Measurements from ENCODE around the gene DNAJC30.

The DNAJC30 gene

DNA sequence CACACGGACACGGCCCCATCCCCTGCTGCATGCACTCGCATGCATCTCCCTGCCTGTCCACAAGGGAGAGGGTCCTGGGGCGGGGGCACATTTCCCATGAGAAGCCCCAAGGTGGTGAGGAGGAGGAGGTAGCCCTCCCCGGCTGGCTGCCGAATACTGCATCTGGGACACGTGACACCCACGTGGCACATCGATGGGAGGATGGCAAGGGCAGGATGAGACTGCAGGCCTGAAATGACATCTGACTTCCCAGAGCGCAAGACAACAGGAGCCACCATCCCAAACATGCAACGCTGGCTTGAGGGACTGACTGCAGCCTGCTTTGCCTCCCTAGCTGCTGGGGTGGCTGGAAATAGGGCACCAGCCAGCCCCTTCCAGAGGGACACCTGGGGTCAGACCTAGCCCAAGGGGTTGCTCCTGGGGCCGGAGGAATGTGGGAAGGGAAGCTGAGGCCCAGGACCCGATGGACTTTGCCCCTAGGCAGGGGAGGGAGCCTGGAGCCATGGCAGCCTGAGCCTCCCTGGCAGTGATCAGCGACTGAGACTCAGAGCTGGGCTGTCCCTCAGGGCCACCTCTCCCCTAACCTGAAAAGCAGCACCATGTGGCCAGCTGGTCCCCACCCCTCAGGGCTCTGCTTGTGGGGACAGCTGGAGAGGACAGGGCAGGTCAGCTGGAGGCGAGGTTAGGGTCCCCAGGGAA is 16.3 kb upstream of the DNAJC30 start:
- Histone ChIP-seq H3K9ac (ENCODE audit: low read depth, low read length) (no peak overlapping the region), H3K36me3 (ENCODE audit: insufficient read depth, low read length) (peaks cover 82% of the 10 kb centered on the region)

DNA sequence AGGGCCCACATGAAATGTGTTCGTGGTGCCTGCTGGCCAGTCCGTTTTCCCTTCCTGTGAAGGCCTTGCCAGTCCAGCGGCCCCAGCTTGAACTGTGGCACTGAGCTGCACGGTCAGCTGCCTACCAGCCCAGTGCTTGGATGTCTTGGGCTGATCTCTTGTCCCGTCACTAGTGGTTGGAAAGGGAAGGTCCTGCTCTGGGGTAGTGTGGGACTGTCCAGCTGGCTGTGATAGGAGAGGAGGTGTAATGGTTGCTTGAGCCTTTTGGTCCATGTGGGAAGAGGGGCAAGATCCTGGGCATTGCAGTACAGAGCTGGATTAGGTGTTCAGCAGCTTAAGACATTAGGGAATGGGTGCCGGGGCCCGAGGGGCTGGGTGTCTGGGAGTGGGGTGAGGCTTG is 15.2 kb upstream of the DNAJC30 start:
- no peaks in the 10 kb centered on the region for H3K4me1 ChIP-seq (ENCODE audit: control insufficient read depth, insufficient read depth, low read length)
- H3K9me3 ChIP-seq (replicated peaks; ENCODE audit: low read length), result no peaks in the 10 kb centered on the region
- H3K9ac ChIP-seq (ENCODE audit: low read depth, low read length), result no peak overlapping the region
- no peak overlapping the region for H3K4me3 ChIP-seq (ENCODE audit: low read length)
- peaks cover 86% of the 10 kb centered on the region for H3K36me3 ChIP-seq (ENCODE audit: insufficient read depth, low read length)
- H3K27me3 ChIP-seq (ENCODE audit: control insufficient read depth, insufficient read depth, low read length), result no peaks in the 10 kb centered on the region
- H3K4me2 ChIP-seq (ENCODE audit: low read length), result no peak overlapping the region

More for the DNA sequence above, 16.3 kb upstream of the DNAJC30 start:
- H3K4me2 ChIP-seq (ENCODE audit: low read length), result no peak overlapping the region
- peaks cover 5% of the 10 kb centered on the region for H3K4me1 ChIP-seq (ENCODE audit: control insufficient read depth, insufficient read depth, low read length)
- H3K27me3 ChIP-seq (ENCODE audit: control insufficient read depth, insufficient read depth, low read length), result no peaks in the 10 kb centered on the region
- no peaks in the 10 kb centered on the region for H3K9me3 ChIP-seq (replicated peaks; ENCODE audit: low read length)
- no peak overlapping the region for H3K4me3 ChIP-seq (ENCODE audit: low read length)

DNA sequence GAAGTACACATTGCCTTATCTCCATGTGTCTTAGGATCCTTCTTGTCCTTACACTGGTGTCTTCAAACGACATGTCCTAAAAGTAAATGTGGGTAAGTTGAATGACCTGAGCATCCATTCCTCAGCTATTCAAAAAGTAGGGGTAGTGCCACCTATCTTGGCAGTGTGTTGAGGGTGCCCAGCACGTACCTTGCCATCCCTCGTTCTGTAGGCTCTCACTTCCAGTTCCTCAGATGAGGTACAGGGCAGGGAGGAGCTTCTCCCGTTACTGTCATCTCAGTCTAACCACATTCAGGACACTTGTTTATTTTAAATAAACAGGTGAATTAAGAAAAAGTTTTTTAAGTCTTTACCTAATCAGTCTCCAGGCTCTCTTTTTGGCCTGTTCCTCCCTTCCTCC is 13.1 kb upstream of the DNAJC30 start:
- no peaks in the 10 kb centered on the region for H3K4me1 ChIP-seq (ENCODE audit: control insufficient read depth, insufficient read depth, low read length)
- H3K4me2 ChIP-seq (ENCODE audit: low read length), result no peak overlapping the region
- H3K9me3 ChIP-seq (replicated peaks; ENCODE audit: low read length), result no peaks in the 10 kb centered on the region
- H3K4me3 ChIP-seq (ENCODE audit: low read length), result no peak overlapping the region
- H3K27me3 ChIP-seq (ENCODE audit: control insufficient read depth, insufficient read depth, low read length), result no peaks in the 10 kb centered on the region
- H3K9ac ChIP-seq (ENCODE audit: low read depth, low read length), result no peak overlapping the region
- peaks cover 84% of the 10 kb centered on the region for H3K36me3 ChIP-seq (ENCODE audit: insufficient read depth, low read length)

DNA sequence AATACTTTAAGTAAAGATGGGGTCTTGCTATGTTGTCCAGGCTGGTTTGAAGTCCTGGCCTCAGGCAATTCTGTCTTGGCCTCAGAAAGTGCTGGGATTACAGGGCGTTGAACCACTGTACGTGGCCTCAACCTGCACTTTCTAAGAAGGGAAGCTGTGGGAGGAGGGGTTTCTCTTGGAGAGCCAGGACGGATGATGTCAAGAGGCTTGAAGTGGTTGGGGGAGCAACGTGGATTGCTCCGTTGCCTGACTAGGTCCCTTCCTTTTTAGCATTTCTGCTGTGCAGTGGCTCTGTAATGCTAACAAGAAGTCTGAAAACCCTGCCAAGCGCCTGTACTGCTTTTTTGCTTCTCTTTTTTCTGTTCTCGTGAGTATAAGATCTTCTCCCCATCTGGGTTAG is 7.4 kb upstream of the DNAJC30 start:
- H3K4me3 ChIP-seq (ENCODE audit: low read length), result no peak overlapping the region
- no peaks in the 10 kb centered on the region for H3K4me1 ChIP-seq (ENCODE audit: control insufficient read depth, insufficient read depth, low read length)
- H3K27me3 ChIP-seq (ENCODE audit: control insufficient read depth, insufficient read depth, low read length), result no peaks in the 10 kb centered on the region
- H3K36me3 ChIP-seq (ENCODE audit: insufficient read depth, low read length), result peaks cover 66% of the 10 kb centered on the region
- H3K9ac ChIP-seq (ENCODE audit: low read depth, low read length), result no peak overlapping the region
- no peak overlapping the region for H3K4me2 ChIP-seq (ENCODE audit: low read length)
- no peaks in the 10 kb centered on the region for H3K9me3 ChIP-seq (replicated peaks; ENCODE audit: low read length)

DNA sequence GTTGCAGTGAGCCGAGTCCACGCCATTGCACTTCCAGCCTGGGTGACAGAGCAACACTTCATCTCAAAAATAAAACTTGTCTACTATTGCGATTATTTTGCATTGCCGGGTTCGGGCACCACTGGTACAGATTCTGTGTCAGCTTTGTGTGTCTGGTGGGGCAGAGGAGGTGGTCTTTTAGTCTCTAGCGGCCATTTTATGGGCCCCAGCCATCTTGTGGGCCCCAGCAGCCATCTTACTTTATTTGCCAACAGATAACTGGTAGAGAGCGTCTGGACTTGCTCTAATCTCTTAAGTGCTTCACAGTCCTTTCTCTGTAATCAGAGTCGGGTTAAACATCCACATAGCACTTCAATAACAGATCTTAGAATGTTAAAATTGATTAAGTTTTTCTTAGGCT is 5.0 kb upstream of the DNAJC30 start:
- Histone ChIP-seq H3K27me3 (ENCODE audit: control insufficient read depth, insufficient read depth, low read length) (no peaks in the 10 kb centered on the region), H3K9ac (ENCODE audit: low read depth, low read length) (no peak overlapping the region), H3K36me3 (ENCODE audit: insufficient read depth, low read length) (peaks cover 48% of the 10 kb centered on the region), H3K4me3 (ENCODE audit: low read length) (no peak overlapping the region), H3K4me2 (ENCODE audit: low read length) (no peak overlapping the region), H3K4me1 (ENCODE audit: control insufficient read depth, insufficient read depth, low read length) (no peaks in the 10 kb centered on the region), H3K9me3 (replicated peaks; ENCODE audit: low read length) (no peaks in the 10 kb centered on the region)

DNA sequence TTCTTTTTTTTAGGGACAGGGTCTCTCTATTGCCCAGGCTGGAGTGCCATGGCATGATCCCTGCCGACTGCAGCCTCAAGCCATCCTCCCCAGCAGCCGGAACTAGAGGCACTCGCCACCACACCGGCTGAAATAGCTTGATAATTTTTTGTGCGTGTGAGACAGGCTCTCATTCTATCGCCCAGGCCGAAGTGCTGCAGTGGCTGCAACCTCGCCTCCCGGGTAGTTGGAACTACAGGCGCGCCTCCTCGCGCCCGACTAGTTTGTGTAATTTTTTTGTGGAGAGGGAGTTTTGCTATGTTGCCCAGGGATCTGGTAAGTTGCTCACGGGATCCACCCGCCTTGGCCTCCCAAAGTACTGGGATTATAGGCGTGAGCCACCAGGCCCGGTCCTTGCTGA is 2.1 kb upstream of the DNAJC30 start:
- no peak overlapping the region for H3K9ac ChIP-seq (ENCODE audit: low read depth, low read length)

DNA sequence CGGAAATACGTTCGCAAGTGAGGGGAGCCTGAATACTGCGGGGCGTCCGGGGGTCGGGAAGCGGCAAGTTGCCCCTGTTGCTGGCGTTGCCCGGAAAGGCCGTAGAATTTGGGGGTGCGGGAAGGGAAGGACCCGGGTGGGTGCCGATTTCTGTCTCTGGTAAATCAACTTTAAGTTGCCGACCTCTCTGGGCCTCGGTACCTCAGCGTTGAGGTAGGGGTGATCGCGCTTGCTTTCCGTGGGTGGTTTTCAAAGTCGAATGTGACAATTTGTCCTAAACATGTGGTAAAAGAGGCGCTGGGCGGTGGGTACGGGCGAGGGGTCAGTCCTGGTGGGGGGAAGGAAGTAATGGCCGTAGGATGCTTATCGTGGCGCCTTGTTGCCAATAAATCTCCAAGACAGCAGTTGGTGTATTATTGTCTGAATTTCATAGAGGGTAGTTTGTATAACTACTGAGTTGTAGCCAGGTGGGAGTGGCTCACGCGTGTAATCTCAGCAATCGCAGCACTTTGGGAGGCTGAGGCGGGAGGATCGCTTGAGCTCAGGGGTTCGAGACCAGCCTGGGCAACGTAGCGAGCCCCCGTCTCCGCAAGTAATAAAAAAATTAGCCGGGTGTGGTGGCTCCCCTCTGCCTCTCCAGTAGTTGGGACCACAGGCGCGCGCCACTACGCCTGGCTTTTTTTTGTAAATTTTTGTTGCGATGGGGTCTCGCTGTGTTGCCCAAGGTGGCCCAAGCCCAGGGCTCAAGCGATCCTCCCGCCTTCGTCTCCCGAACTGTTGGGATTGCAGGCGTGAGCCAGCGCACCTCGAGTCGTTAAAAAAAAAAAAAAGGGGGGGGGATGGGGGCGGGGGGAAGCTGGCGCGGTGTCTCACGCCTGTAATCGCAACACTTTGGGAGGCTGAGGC is 788 bp upstream of the DNAJC30 start:
- peak overlapping the region; percentile 92 for H3K4me2 ChIP-seq (ENCODE audit: low read length)
- H3K36me3 ChIP-seq (ENCODE audit: insufficient read depth, low read length), result peaks cover 23% of the 10 kb centered on the region
- peak overlapping the region; percentile 93 for H3K9ac ChIP-seq (ENCODE audit: low read depth, low read length)
- no peaks in the 10 kb centered on the region for H3K9me3 ChIP-seq (replicated peaks; ENCODE audit: low read length)
- H3K4me3 ChIP-seq (ENCODE audit: low read length), result peak overlapping the region; percentile 98
- H3K27me3 ChIP-seq (ENCODE audit: control insufficient read depth, insufficient read depth, low read length), result no peaks in the 10 kb centered on the region
- peaks cover 22% of the 10 kb centered on the region for H3K4me1 ChIP-seq (ENCODE audit: control insufficient read depth, insufficient read depth, low read length)

More for the DNA sequence above, 2.1 kb upstream of the DNAJC30 start:
- Histone ChIP-seq H3K4me3 (ENCODE audit: low read length) (no peak overlapping the region), H3K4me1 (ENCODE audit: control insufficient read depth, insufficient read depth, low read length) (peaks cover 22% of the 10 kb centered on the region), H3K36me3 (ENCODE audit: insufficient read depth, low read length) (peaks cover 23% of the 10 kb centered on the region), H3K27me3 (ENCODE audit: control insufficient read depth, insufficient read depth, low read length) (no peaks in the 10 kb centered on the region), H3K9me3 (replicated peaks; ENCODE audit: low read length) (no peaks in the 10 kb centered on the region), H3K4me2 (ENCODE audit: low read length) (no peak overlapping the region)

DNA sequence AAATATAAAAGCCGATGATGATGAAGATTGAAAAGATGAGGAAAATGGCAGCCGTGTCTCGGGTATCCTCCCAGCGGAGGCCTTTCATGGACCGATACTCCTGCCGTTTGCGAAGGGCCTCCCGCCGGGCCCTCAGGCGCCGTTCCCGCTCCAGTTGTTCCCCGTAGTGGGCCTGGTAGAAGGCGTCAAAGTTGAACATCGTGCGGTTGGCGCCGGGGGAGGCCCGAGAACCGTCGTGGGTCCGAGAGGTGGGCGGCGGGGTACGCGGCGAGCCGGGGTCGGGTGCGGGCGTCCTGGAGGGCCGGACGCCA is 553 bp downstream of the DNAJC30 start:
- H3K36me3 ChIP-seq (ENCODE audit: insufficient read depth, low read length), result peaks cover 20% of the 10 kb centered on the region
- no peaks in the 10 kb centered on the region for H3K9me3 ChIP-seq (replicated peaks; ENCODE audit: low read length)
- H3K4me1 ChIP-seq (ENCODE audit: control insufficient read depth, insufficient read depth, low read length), result peaks cover 22% of the 10 kb centered on the region
- H3K4me2 ChIP-seq (ENCODE audit: low read length), result peak overlapping the region; percentile 97
- peak overlapping the region; percentile 98 for H3K4me3 ChIP-seq (ENCODE audit: low read length)
- H3K9ac ChIP-seq (ENCODE audit: low read depth, low read length), result peak overlapping the region; percentile 93
- no peaks in the 10 kb centered on the region for H3K27me3 ChIP-seq (ENCODE audit: control insufficient read depth, insufficient read depth, low read length)

DNA sequence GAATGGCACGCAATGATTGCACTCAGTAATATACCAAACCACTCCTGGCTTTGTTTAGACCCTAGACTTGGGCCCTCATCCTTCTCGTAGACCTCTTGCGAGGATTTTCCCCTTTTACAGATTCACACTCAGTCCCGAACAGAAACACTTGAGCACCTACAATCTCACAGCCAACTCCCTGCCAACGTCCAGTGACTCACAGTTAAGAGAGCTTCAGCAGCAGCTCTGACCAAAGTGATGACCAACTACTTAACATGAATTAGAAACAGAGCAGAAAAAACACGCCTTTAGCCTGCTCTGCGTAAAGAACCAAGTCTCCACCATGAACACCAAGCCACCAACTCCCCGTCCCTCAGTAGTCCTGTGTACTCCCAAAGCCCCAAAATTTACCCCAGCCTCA is 2.2 kb downstream of the DNAJC30 start:
- Histone ChIP-seq H3K27me3 (ENCODE audit: control insufficient read depth, insufficient read depth, low read length) (no peaks in the 10 kb centered on the region), H3K9me3 (replicated peaks; ENCODE audit: low read length) (no peaks in the 10 kb centered on the region), H3K4me3 (ENCODE audit: low read length) (peak overlapping the region; percentile 13), H3K4me2 (ENCODE audit: low read length) (peak overlapping the region; percentile 97), H3K4me1 (ENCODE audit: control insufficient read depth, insufficient read depth, low read length) (peaks cover 22% of the 10 kb centered on the region), H3K36me3 (ENCODE audit: insufficient read depth, low read length) (peaks cover 7% of the 10 kb centered on the region), H3K9ac (ENCODE audit: low read depth, low read length) (no peak overlapping the region)

DNA sequence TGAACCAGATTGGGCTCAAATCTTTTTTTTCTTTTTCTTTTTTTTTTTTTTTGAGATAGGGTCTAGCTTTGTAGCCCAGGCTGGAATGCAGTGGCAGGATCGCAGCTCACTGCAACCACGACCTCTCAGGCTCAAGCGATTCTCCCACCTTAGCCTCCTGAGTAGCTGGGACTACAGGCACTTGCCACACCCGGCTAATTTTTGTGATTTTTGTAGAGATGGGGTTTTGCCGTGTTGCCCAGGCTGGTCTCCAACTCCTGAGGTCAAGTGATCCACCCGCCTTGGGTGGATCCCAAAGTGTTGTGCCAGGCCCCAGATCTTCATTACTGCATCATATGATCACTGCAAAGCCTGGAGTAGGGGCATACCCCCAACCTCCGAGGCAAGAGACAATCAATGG is 2.8 kb downstream of the DNAJC30 start:
- H3K9ac ChIP-seq (ENCODE audit: low read depth, low read length), result no peak overlapping the region

DNA sequence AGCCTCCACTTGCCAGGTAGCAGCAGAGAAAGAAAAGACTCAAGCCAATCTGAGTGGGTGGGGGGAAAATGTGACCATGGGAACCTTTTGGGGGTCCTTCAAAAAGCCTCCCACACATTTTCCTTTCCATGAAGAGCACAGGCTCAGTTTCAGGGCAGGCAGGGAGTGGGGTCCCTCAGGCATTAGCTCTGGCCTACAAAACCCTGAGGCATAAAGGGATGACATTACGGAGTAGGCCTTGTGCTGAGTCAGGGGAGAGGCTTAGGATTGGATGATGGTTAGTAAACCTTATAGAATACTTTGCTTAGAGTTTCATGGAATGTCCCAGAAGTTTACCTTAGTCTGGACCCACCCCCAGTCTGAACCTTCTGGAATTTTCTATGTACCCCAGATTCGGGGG is 3.5 kb downstream of the DNAJC30 start:
- H3K4me2 ChIP-seq (ENCODE audit: low read length), result peak overlapping the region; percentile 1
- peaks cover 22% of the 10 kb centered on the region for H3K4me1 ChIP-seq (ENCODE audit: control insufficient read depth, insufficient read depth, low read length)
- no peak overlapping the region for H3K4me3 ChIP-seq (ENCODE audit: low read length)
- peaks cover 7% of the 10 kb centered on the region for H3K36me3 ChIP-seq (ENCODE audit: insufficient read depth, low read length)
- H3K9me3 ChIP-seq (replicated peaks; ENCODE audit: low read length), result no peaks in the 10 kb centered on the region
- H3K27me3 ChIP-seq (ENCODE audit: control insufficient read depth, insufficient read depth, low read length), result no peaks in the 10 kb centered on the region
- H3K9ac ChIP-seq (ENCODE audit: low read depth, low read length), result no peak overlapping the region

More for the DNA sequence above, 2.8 kb downstream of the DNAJC30 start:
- H3K36me3 ChIP-seq (ENCODE audit: insufficient read depth, low read length), result peaks cover 7% of the 10 kb centered on the region
- peaks cover 22% of the 10 kb centered on the region for H3K4me1 ChIP-seq (ENCODE audit: control insufficient read depth, insufficient read depth, low read length)
- H3K4me3 ChIP-seq (ENCODE audit: low read length), result no peak overlapping the region
- H3K4me2 ChIP-seq (ENCODE audit: low read length), result peak overlapping the region; percentile 97
- no peaks in the 10 kb centered on the region for H3K9me3 ChIP-seq (replicated peaks; ENCODE audit: low read length)
- H3K27me3 ChIP-seq (ENCODE audit: control insufficient read depth, insufficient read depth, low read length), result no peaks in the 10 kb centered on the region
